Endodermal cell (in vitro differentiated cells): ENCODE results near the gene CLEC16A. TPM values are rescaled to one million over a fixed set of nuclear protein-coding genes. Genes with fewer than 3 reads are reported as not detected.

Experiments
- DNase-seq: peaks from one replicate; pipeline ENCODE4 v3.0.0-alpha.2; 2017
- H3K27ac ChIP-seq: 2 replicates; pipeline ENCODE4 v1.5.1; 2013; ENCODE audit warnings: mild to moderate bottlenecking, low read depth, low read length, moderate library complexity
- H3K27me3 ChIP-seq: 2 replicates; pipeline ENCODE4 v1.6.1; 2013; ENCODE audit warnings: mild to moderate bottlenecking, low read length, moderate library complexity; ENCODE audit not compliant: insufficient read depth, control insufficient read depth, poor library complexity, severe bottlenecking
- H3K36me3 ChIP-seq: 2 replicates; pipeline ENCODE4 v1.7.0; 2013; ENCODE audit warnings: mild to moderate bottlenecking, low read length, moderate library complexity; ENCODE audit not compliant: control insufficient read depth, insufficient read depth
- H3K4me1 ChIP-seq: one replicate; pipeline ENCODE4 v1.7.0; 2013; ENCODE audit warnings: low read length; ENCODE audit not compliant: control insufficient read depth, insufficient read depth
- H3K4me3 ChIP-seq: 2 replicates; pipeline ENCODE4 v1.5.1; 2013; ENCODE audit warnings: mild to moderate bottlenecking, low read length, moderate library complexity
- H3K9ac ChIP-seq: 2 replicates; pipeline ENCODE4 v1.6.1; 2013; ENCODE audit warnings: mild to moderate bottlenecking, low read length, moderate library complexity; ENCODE audit not compliant: poor library complexity, severe bottlenecking; ENCODE audit errors: extremely low read depth
- H3K9me3 ChIP-seq: 2 replicates; pipeline ENCODE4 v1.6.1; 2013; ENCODE audit warnings: mild to moderate bottlenecking, low read length, moderate library complexity; ENCODE audit not compliant: control insufficient read depth
- H3K27ac Mint-ChIP-seq: 2 replicates; pipeline ENCODE4 v1.8.0; 2020; ENCODE audit warnings: mixed read lengths
- H3K27me3 Mint-ChIP-seq: 2 replicates; pipeline ENCODE4 v1.8.0; 2021; ENCODE audit warnings: mild to moderate bottlenecking, mixed read lengths; ENCODE audit not compliant: insufficient read depth
- H3K36me3 Mint-ChIP-seq: 2 replicates; pipeline ENCODE4 v1.8.0; 2020; ENCODE audit warnings: low read depth, mixed read lengths
- H3K4me1 Mint-ChIP-seq: 2 replicates; pipeline ENCODE4 v1.8.0; 2020; ENCODE audit warnings: mixed read lengths
- H3K4me3 Mint-ChIP-seq: 2 replicates; pipeline ENCODE4 v1.8.0; 2020; ENCODE audit warnings: mild to moderate bottlenecking, moderate library complexity, mixed read lengths
- H3K9me3 Mint-ChIP-seq: 2 replicates; pipeline ENCODE4 v1.8.0; 2020; ENCODE audit warnings: mild to moderate bottlenecking, mixed read lengths
- CTCF ChIP-seq: fragments of 200-600 bp; sonication (generic); conservative IDR thresholded peaks from 2 replicates; pipeline ENCODE4 v1.5.0; 2021; ENCODE audit warnings: antibody characterized with exemption, mild to moderate bottlenecking
- WGBS, 2 experiments: methylation state at CpG; one replicate each; pipeline versions ENCODE4 v1.1.5 to v1.1.7; 2013; ENCODE audit warnings: missing lambda C conversion rate in 2 of 2, mixed read lengths in 1 of 2; ENCODE audit not compliant: insufficient coverage in 1 of 2, insufficient read length in 1 of 2; 5-methylcytosine and 5-hydroxymethylcytosine counted together
- total RNA-seq, 2 donors: library from RNA; stranded (reverse); fragmentation: NEBNext Ultra II Directional in 1 of 2; extraction: Animal tissue kit (Norgen Biotek cat#: 25700) in 1 of 2; gene quantifications; 2 replicates in 1 of 2; 3 replicates in 1 of 2; pipeline ENCODE4 v1.2.1, GENCODE V29; 2021

CLEC16A gene
- total RNA-seq, 2 donors from 2014 or later = 19.5 to 28.3 TPM

DNA sequence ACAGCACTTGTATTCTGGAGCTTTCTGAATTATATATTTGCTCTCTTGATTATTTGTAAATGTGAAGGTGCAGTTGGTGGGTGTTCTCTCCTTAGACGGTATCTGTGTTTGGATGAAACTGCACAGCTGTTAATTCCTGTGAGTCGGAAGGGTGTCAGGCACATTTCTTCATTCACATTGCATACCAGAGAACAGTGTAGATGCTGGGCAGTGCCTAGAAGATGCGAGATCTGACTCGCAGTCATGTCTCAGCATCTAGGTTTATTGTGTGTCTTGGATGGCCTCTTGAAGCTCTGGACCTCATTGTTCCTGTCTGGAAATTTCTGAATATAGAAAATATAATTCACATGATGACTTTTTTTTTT lies 61.2 kb downstream of the CLEC16A start:
- TF ChIP-seq CTCF = no peak
- WGBS, 2 experiments = 75 to 100% methylated on average over 3 to 4 of the region's 4 CpGs
- H3K4me1 ChIP-seq = peaks cover 11% of the 10 kb centered on the region
- Mint-ChIP-seq H3K27me3 (peaks cover 72% of the 10 kb centered on the region), H3K9me3 (peaks cover 1% of the 10 kb centered on the region), H3K27ac (no peak overlapping the region), H3K4me1 (peaks cover 20% of the 10 kb centered on the region), H3K4me3 (no peak overlapping the region), H3K36me3 (peaks cover 45% of the 10 kb centered on the region)
- H3K9me3 ChIP-seq = peaks cover under 1% of the 10 kb centered on the region
- H3K27ac ChIP-seq = no peak overlapping the region
- DNase-seq = no peak
- peaks cover 60% of the 10 kb centered on the region for H3K27me3 ChIP-seq
- peaks cover 16% of the 10 kb centered on the region for H3K36me3 ChIP-seq
- H3K4me3 ChIP-seq = no peak overlapping the region
- H3K9ac ChIP-seq = no peak overlapping the region

DNA sequence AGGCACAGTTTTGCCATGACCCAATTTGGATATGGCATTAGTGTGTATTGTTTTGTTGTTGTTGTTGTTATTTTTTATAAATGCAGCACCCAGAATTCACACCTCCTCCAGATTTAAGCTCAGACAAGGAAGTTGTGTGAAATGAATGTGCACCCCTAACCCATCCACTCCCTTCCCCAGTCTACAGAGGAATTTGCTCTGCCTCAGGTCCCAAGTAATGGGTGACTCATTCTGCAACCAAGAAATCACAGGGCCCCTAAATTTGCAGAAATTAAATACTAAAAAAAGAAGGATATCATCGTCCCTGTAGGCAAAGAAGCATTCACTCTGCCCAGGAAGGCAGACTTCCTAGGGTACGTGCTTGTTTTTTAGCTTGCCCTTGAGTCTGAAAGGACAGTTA lies 62.3 kb downstream of the CLEC16A start:
- TF ChIP-seq CTCF = no peak
- peaks cover 53% of the 10 kb centered on the region for H3K36me3 Mint-ChIP-seq
- peaks cover 9% of the 10 kb centered on the region for H3K9me3 Mint-ChIP-seq
- DNase-seq = no peak
- H3K9me3 ChIP-seq = peaks cover 11% of the 10 kb centered on the region
- peaks cover 11% of the 10 kb centered on the region for H3K4me1 ChIP-seq
- H3K36me3 ChIP-seq = peaks cover 27% of the 10 kb centered on the region
- no peak overlapping the region for H3K9ac ChIP-seq
- peaks cover 68% of the 10 kb centered on the region for H3K27me3 ChIP-seq
- no peak overlapping the region for H3K27ac Mint-ChIP-seq
- WGBS, 2 experiments = 83 to 93% methylated on average over 2 of the region's 2 CpGs
- H3K4me3 Mint-ChIP-seq = no peak overlapping the region
- no peak overlapping the region for H3K27ac ChIP-seq
- no peak overlapping the region for H3K4me3 ChIP-seq
- H3K4me1 Mint-ChIP-seq = peaks cover 20% of the 10 kb centered on the region
- peaks cover 82% of the 10 kb centered on the region for H3K27me3 Mint-ChIP-seq

DNA sequence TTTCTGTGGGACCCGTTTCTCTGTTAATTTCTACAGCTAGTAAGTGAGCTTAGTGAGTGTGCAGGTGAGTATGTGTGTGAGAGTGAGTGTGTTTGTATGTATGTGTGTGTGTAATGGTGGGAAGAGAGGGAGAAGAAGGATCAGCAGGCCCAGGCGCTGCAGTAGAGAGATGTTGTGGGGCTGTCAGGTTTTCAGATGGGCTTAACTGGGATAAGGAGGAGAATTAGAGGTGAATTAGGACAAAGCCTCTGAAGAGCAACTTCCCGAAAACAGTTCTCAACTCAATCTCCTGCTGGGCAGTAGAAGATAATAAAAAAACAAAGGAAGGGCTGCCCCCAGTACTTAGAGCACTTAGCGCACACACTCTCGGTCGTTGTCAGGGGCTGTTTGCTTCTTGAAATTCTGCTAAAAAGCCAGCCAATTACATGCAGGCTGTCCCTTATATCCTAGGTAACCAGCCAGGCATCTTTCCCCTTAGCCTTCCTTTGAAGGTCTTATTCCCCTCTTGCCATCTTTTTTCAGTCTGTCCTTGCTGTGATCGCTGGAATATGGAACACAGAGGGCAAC lies 63.4 kb downstream of the CLEC16A start:
- Mint-ChIP-seq H3K4me1 (peaks cover 20% of the 10 kb centered on the region), H3K36me3 (peaks cover 58% of the 10 kb centered on the region), H3K4me3 (no peak overlapping the region), H3K27ac (no peak overlapping the region), H3K27me3 (peaks cover 83% of the 10 kb centered on the region), H3K9me3 (peaks cover 15% of the 10 kb centered on the region)
- WGBS, 2 experiments = 39 to 41% methylated on average over 4 to 7 of the region's 7 CpGs
- TF ChIP-seq CTCF = no peak
- peaks cover 11% of the 10 kb centered on the region for H3K4me1 ChIP-seq
- no peak overlapping the region for H3K9ac ChIP-seq
- peaks cover 12% of the 10 kb centered on the region for H3K9me3 ChIP-seq
- DNase-seq = peak; percentile 76
- peaks cover 33% of the 10 kb centered on the region for H3K36me3 ChIP-seq
- peaks cover 68% of the 10 kb centered on the region for H3K27me3 ChIP-seq
- H3K4me3 ChIP-seq = no peak overlapping the region
- peak overlapping the region; percentile 50 for H3K27ac ChIP-seq
